ENCODE data around the gene BBS7. TPM values are rescaled to one million over a fixed set of nuclear protein-coding genes. Genes with fewer than 3 reads are reported as not detected.

Gene BBS7
- total and polyA plus RNA-seq, 9 of the 15 experiments (the other 6 are each of a cell fraction or from before 2014, with no cell fraction given) = 13.4 to 25.8 (median 16.4) TPM

- TF ChIP-seq CHD2 (IDR thresholded peaks at IDR 0.05; ENCODE audit: low read depth, low read length) = no peak
- TF ChIP-seq ZKSCAN8 (CRISPR knock-in tag; IDR thresholded peaks at IDR 0.05) = no peak
- no peak for TF ChIP-seq DLX4 (CRISPR knock-in tag; IDR thresholded peaks at IDR 0.05)
- peak; percentile 84; the same call in 1 of the 2 replicates for TF ChIP-seq ZNF395 (CRISPR knock-in tag; IDR thresholded peaks at IDR 0.05)
- TF ChIP-seq HES1 (IDR thresholded peaks at IDR 0.05; ENCODE audit: low read depth) = peak; percentile 85
- TF ChIP-seq MYBL2 (IDR thresholded peaks at IDR 0.05; ENCODE audit: low read depth) = no peak; the same call in 1 of the 2 replicates
- TF ChIP-seq MYBL2 (CRISPR knock-in tag; IDR thresholded peaks at IDR 0.05; ENCODE audit: borderline replicate concordance) = no peak
- TF ChIP-seq XRCC4 (IDR thresholded peaks at IDR 0.05; ENCODE audit: extremely low read depth, insufficient read depth, insufficient read length) = no peak
- peak; percentile 100 for TF ChIP-seq ESRRA (IDR thresholded peaks at IDR 0.05; ENCODE audit: borderline replicate concordance, low read depth)
- no peak for TF ChIP-seq PRMT5 (CRISPR knock-in tag; IDR thresholded peaks at IDR 0.05)
- no peak for TF ChIP-seq FIP1L1 (IDR thresholded peaks at IDR 0.05; ENCODE audit: low read depth, low read length, poor library complexity, severe bottlenecking)
- no peak for TF ChIP-seq STAT6 (CRISPR knock-in tag; IDR thresholded peaks at IDR 0.05)
- TF ChIP-seq ZFP91 (CRISPR knock-in tag; IDR thresholded peaks at IDR 0.05) = no peak
- TF ChIP-seq PRDM10 (IDR thresholded peaks at IDR 0.05; ENCODE audit: partially characterized antibody) = no peak
- TF ChIP-seq ZNF785 (CRISPR knock-in tag; IDR thresholded peaks at IDR 0.05) = no peak
These were observed 79.3 kb downstream of the BBS7 start (continued) for GRCh38 chr4:121790976-121791375.
